Measurements from ENCODE around the gene KLF9.

GRCh38 chr9:70448919-70449318, 34.5 kb upstream of the KLF9 start:
- no peak for TF ChIP-seq POLR2AphosphoS5 (IDR thresholded peaks at IDR 0.05; ENCODE audit: low read depth, low read length)
- no peak for TF ChIP-seq POLR2A (IDR thresholded peaks at IDR 0.05; ENCODE audit: low read depth, low read length)

All from GM12892 (cell line).